Ammon's horn (tissue), 1 donor: ENCODE measurements around the gene RAB33B.

ENCODE experiments used
- DNase-seq: peaks from one replicate; pipeline ENCODE4 v3.0.0-alpha.2; 2016; ENCODE audit warnings: low spot score

RAB33B gene

DNA sequence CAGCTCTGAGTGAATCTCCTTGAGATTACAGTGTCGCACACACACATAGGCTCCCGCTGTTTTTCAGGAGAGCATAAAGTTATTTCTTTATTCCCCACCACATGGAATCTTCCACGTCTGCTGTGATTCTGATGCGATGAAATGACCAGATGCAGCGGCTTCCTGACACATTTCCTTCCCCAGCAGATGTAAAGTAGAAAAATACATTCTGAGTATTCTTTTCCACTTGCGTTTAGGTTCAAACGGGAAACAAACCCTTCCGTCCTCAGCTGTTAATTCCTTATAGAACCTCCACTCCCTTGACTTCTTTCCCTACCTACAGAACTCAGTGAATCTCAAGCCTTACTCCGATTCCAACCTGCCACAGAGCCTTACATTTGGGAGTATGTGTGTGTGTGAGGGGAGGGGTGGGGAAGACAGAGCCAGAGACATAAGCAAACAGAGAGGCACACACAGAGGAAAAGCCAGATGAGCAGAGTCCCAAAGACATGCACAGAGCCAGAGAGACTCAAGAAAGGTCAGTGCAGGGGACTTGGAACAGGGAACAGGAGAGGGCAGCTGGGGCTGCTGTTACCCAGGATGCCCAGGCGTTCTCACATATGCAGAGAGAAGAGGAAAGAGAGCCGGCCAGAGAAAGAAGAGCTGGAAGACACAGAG is 54.8 kb downstream of the RAB33B start:
- DNase-seq: no peak

- DNase-seq: peak; percentile 57
These were observed 55.9 kb downstream of the RAB33B start for GRCh38 chr4:139509727-139510410.

DNA sequence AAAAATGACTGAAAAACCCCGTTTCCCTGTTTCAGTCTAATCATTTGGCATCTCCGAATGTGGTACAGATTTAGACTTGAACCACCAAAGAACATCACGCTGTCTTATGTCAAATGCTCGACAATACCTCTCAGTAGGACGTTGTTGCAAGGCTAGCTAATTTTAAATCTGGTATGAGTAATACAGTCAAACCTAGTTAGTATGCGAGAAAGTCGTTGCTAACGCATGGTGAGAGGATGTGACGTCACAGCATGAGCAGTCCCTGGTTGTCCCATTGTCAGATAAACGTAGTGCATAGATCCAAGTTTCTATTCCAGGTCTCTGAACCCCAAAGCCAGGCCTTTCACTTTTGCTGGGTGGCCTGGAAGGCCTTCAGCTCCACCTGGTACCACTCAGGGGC is 57.4 kb downstream of the RAB33B start:
- peak; percentile 24 for DNase-seq

DNA sequence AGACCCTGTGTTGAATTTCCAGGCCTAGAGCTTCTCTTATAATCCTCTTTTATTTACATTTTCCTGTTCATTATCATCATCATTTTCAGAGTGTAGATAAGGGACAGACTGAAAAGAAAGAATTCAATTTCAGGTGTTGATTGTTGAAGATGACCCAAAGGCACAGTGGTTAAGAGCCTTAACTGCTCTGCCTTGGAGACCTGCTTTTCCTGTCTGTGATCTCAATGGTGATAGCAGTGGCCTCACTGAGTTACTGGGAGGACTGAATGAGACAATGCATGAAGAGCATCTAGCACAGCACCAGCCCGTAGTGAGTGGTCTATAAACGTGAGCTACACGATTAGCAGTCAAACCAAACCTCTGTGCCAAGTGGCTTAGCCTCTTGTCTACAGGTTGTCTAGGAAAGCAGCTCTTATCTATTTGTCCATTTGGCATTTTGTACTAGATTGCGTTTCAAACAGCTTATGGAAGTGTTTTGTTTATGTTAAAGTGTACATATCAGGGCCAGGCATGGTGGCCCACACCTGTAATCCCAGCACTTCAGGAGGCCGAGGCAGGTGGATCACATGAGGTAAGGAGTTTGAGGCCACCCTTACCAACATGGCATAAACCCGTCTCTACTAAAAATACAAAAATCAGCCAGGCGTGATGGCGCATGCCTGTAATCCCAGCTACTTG is 60.6 kb downstream of the RAB33B start:
- DNase-seq: no peak

GRCh38 chr4:139515531-139515958 is 61.6 kb downstream of the RAB33B start:
- DNase-seq: no peak

DNA sequence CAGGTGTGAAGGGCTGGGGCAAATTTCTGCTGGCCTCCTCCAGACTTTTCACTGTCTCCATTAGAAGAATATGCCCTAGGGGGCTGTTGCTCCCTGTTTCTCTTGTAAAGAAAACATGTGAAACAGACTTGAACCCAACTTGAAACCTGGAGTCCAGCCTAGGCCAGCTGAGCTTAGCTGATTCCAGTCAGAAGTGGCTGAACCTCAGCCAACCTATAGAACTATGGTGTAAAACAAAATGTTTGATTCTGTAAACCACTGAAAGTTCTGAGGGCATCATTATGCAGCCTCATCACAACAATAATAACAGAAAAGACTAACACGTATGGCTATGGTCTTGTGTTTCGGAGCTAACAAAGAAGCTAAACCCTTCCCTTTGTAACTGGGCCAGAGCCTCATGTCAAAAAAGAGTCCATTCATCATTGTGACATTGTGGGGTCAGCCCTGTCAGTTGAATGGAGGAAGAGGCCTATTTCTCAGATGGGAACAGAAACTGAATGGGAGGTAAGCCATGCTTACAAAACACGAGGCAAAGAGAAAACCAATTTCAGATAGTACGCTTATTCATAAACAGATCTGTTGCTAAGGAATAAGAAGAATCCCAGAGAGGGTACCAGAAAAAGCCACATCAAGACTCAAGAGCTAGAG is 68.0 kb downstream of the RAB33B start:
- DNase-seq: peak; percentile 77

GRCh38 chr4:139522457-139522856 is 68.5 kb downstream of the RAB33B start:
- peak; percentile 21 for DNase-seq

DNA sequence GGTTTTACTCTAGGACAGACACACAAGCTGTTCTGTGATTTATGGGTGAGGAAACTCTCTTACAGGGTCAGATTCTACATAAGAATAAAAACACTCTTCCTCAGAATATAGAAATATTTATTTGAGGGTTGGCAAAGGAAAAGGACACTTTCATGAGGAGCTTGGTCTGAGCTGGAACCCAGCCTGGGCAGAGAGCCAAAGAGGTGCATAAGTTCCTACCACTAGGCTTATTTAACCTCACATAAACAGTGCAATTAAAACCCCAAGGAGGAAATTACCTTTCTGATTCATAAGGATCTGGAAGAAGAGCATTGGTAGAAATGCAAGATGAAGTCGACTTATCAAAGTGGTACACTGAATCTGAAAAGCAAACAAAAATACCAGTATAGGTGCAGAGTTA is 69.2 kb downstream of the RAB33B start:
- no peak for DNase-seq

DNA sequence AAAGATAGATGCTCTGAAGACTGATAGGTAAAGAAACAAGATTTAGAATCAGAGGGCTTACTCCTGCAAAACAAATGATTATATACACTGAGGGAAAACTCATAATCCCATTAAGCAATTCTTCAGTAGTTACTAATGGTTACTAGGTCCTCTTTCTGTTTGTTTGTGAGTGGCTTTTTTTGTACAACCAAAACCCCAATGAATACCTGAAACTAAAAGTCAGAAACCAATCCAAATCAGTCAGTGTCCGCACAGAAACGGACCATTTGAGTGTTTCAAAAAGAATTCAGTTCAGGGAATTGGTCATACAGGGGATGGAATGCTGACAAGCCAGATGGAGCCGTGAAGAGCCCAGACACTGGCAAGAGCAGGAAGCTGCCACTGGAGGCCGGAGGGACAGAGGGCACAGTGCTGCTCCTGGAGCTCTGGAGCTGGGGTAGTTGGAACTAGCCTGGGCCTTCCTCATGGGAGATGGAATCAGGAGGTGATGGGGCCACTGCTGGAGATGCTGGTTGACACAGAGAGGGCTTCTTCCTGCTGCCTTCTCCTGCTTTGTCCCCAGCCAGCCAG is 70.2 kb downstream of the RAB33B start:
- no peak for DNase-seq

DNA sequence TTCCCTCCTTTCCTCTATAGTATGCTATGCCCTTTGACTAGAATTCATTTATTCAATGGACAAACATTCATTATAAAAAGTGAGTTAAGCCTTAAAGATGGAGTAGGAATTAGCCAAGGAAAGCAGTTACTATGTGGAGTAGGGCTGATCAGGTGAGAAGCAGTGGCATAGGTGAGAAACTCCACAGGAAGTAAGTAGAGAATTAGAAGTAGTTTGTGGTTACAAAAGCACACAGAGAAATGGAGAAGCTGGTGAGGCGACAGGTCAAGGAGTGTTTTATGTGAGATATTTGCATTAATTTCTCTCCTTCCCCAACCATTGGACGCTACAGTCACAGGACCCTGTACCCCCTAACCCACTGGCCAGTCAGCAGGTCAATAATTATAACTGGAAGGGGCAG is 71.5 kb downstream of the RAB33B start:
- no peak for DNase-seq
